Measurements from ENCODE around the gene TTC12. TPM values are rescaled to one million over a fixed set of nuclear protein-coding genes. Genes with fewer than 3 reads are reported as not detected.

The TTC12 gene
- total RNA-seq, 2 donors from 2014 or later: 19.5 to 26.7 TPM

GRCh38 chr11:113384551-113384950 lies 70.2 kb downstream of the TTC12 start:
- WGBS, 2 experiments (ENCODE audit: insufficient coverage in 1 of 2, insufficient read length in 1 of 2): 40 to 82% methylated on average over 1 to 3 of the region's 3 CpGs

DNA sequence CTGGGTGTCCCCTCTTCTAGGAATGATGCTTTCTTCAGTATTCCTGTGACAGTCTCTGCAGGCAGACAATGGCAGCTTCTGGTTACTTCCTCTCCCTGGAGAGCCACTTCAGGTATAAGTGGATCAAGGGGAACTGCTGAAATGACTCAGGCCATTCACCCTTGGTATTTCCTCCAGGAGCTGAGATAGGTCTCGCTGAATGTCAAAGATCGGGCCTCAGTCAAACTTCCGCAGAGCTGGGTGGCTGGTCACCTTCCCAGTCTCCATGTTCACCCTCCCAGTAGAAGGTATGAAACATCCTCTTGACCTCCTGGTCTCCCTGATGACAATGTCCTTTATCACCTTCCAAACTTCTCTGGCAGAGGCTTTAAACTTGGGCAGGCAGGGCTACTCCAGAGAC lies 71.4 kb downstream of the TTC12 start:
- peaks cover 36% of the 10 kb centered on the region for H3K27me3 ChIP-seq (ENCODE audit: control insufficient read depth, insufficient read depth, low read length, poor library complexity, severe bottlenecking)
- Mint-ChIP-seq H3K27ac (no peak overlapping the region), H3K4me1 (peaks cover 16% of the 10 kb centered on the region), H3K9me3 (no peaks in the 10 kb centered on the region), H3K36me3 (ENCODE audit: low read depth) (no peaks in the 10 kb centered on the region), H3K27me3 (ENCODE audit: insufficient read depth) (peaks cover 33% of the 10 kb centered on the region), H3K4me3 (no peak overlapping the region)
- H3K4me3 ChIP-seq (ENCODE audit: low read length): no peak overlapping the region
- H3K9ac ChIP-seq (ENCODE audit: extremely low read depth, low read length, poor library complexity, severe bottlenecking): no peak overlapping the region
- no peak overlapping the region for H3K27ac ChIP-seq (ENCODE audit: low read depth, low read length)
- no peak for DNase-seq
- H3K36me3 ChIP-seq (ENCODE audit: control insufficient read depth, insufficient read depth, low read length): no peaks in the 10 kb centered on the region
- TF ChIP-seq, protein P1, sequence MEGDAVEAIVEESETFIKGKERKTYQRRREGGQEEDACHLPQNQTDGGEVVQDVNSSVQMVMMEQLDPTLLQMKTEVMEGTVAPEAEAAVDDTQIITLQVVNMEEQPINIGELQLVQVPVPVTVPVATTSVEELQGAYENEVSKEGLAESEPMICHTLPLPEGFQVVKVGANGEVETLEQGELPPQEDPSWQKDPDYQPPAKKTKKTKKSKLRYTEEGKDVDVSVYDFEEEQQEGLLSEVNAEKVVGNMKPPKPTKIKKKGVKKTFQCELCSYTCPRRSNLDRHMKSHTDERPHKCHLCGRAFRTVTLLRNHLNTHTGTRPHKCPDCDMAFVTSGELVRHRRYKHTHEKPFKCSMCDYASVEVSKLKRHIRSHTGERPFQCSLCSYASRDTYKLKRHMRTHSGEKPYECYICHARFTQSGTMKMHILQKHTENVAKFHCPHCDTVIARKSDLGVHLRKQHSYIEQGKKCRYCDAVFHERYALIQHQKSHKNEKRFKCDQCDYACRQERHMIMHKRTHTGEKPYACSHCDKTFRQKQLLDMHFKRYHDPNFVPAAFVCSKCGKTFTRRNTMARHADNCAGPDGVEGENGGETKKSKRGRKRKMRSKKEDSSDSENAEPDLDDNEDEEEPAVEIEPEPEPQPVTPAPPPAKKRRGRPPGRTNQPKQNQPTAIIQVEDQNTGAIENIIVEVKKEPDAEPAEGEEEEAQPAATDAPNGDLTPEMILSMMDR (conservative IDR thresholded peaks at IDR 0.05): no peak
- 87 to 96% methylated on average over 3 of the region's 3 CpGs for WGBS, 2 experiments (ENCODE audit: insufficient coverage in 1 of 2, insufficient read length in 1 of 2)
- H3K9me3 ChIP-seq (ENCODE audit: control insufficient read depth, low read length): no peaks in the 10 kb centered on the region
- peaks cover 2% of the 10 kb centered on the region for H3K4me1 ChIP-seq (ENCODE audit: control insufficient read depth, insufficient read depth, low read length)

More at GRCh38 chr11:113384551-113384950, 70.2 kb downstream of the TTC12 start:
- no peak overlapping the region for H3K4me3 ChIP-seq (ENCODE audit: low read length)
- Mint-ChIP-seq H3K27ac (no peak overlapping the region), H3K36me3 (ENCODE audit: low read depth) (no peaks in the 10 kb centered on the region), H3K27me3 (ENCODE audit: insufficient read depth) (peaks cover 41% of the 10 kb centered on the region), H3K4me1 (peaks cover 16% of the 10 kb centered on the region), H3K4me3 (no peak overlapping the region), H3K9me3 (peaks cover 6% of the 10 kb centered on the region)
- peaks cover 2% of the 10 kb centered on the region for H3K4me1 ChIP-seq (ENCODE audit: control insufficient read depth, insufficient read depth, low read length)
- no peaks in the 10 kb centered on the region for H3K36me3 ChIP-seq (ENCODE audit: control insufficient read depth, insufficient read depth, low read length)
- DNase-seq: no peak
- no peak overlapping the region for H3K27ac ChIP-seq (ENCODE audit: low read depth, low read length)
- no peaks in the 10 kb centered on the region for H3K9me3 ChIP-seq (ENCODE audit: control insufficient read depth, low read length)
- TF ChIP-seq, protein P1 (conservative IDR thresholded peaks at IDR 0.05): no peak
- peaks cover 36% of the 10 kb centered on the region for H3K27me3 ChIP-seq (ENCODE audit: control insufficient read depth, insufficient read depth, low read length, poor library complexity, severe bottlenecking)
- no peak overlapping the region for H3K9ac ChIP-seq (ENCODE audit: extremely low read depth, low read length, poor library complexity, severe bottlenecking)

- H3K27me3 ChIP-seq (ENCODE audit: control insufficient read depth, insufficient read depth, low read length, poor library complexity, severe bottlenecking): peaks cover 46% of the 10 kb centered on the region
- Mint-ChIP-seq H3K4me1 (peaks cover 16% of the 10 kb centered on the region), H3K4me3 (peak overlapping the region; percentile 39), H3K9me3 (no peaks in the 10 kb centered on the region), H3K27ac (no peak overlapping the region), H3K36me3 (ENCODE audit: low read depth) (no peaks in the 10 kb centered on the region), H3K27me3 (ENCODE audit: insufficient read depth) (peaks cover 31% of the 10 kb centered on the region)
- H3K9ac ChIP-seq (ENCODE audit: extremely low read depth, low read length, poor library complexity, severe bottlenecking): no peak overlapping the region
- H3K9me3 ChIP-seq (ENCODE audit: control insufficient read depth, low read length): no peaks in the 10 kb centered on the region
- no peak for DNase-seq
- no peaks in the 10 kb centered on the region for H3K36me3 ChIP-seq (ENCODE audit: control insufficient read depth, insufficient read depth, low read length)
- peaks cover 2% of the 10 kb centered on the region for H3K4me1 ChIP-seq (ENCODE audit: control insufficient read depth, insufficient read depth, low read length)
- TF ChIP-seq, protein P1 (conservative IDR thresholded peaks at IDR 0.05): no peak
- H3K27ac ChIP-seq (ENCODE audit: low read depth, low read length): no peak overlapping the region
- WGBS, 2 experiments (ENCODE audit: insufficient coverage in 1 of 2, insufficient read length in 1 of 2): 87 to 100% methylated on average over 1 to 6 of the region's 6 CpGs
- no peak overlapping the region for H3K4me3 ChIP-seq (ENCODE audit: low read length)
These were observed 72.5 kb downstream of the TTC12 start for GRCh38 chr11:113386866-113387265.

Data from endodermal cell (in vitro differentiated cells).